Forelimb muscle (tissue), 1 donor: ENCODE measurements around the gene CEBPB. TPM values are rescaled to one million over a fixed set of nuclear protein-coding genes. Genes with fewer than 3 reads are reported as not detected.
"Not testable (repeated sequence)": the region's sequence is repeated elsewhere in the genome, so short reads cannot be mapped to it uniquely, and the experiment has no call there.

Source experiments
- DNase-seq: peaks from one replicate; pipeline ENCODE4 v3.0.0-alpha.2; 2013; ENCODE audit warnings: low read depth
- polyA plus RNA-seq: library from polyadenylated mRNA; unstranded; fragments of 120-200 nt; gene quantifications from one replicate; pipeline ENCODE4 v1.2.1, GENCODE V29; 2013; ENCODE audit not compliant: insufficient read length

CEBPB gene
- polyA plus RNA-seq, 1 donor, result 7.6 TPM

DNA sequence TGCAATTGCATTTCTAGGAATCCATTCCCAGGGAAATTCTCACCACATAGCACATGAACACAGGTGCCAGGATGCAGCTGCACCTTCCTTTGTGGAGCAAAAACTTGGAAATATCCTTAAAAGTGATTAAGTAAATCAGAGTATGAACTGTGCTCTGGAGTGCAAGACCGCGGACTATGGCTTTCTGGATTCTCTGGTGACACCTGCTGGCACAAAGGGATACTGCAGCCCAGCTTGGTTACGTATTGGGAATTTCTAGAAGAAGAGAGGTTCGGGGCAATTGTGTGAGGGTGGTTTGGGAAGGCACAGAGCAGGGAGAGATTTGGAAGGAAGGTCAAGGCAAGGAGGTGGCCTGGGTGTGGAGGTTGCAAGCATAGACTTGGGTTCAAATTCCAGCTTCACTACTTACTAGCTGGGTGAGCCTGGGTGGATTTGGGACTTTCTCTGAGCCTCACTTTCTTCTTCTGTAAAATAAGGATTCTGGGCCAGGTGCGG lies 21.3 kb upstream of the CEBPB start:
- no peak for DNase-seq

GRCh38 chr20:50170549-50171220 lies 19.9 kb upstream of the CEBPB start:
- no peak for DNase-seq

GRCh38 chr20:50172347-50173013 lies 18.1 kb upstream of the CEBPB start:
- no peak for DNase-seq

GRCh38 chr20:50174456-50174855 lies 16.2 kb upstream of the CEBPB start:
- no peak for DNase-seq

GRCh38 chr20:50175938-50176933 lies 14.4 kb upstream of the CEBPB start:
- no peak for DNase-seq

- DNase-seq, result not testable (repeated sequence)
Observed at GRCh38 chr20:50178672-50179071, 12.0 kb upstream of the CEBPB start.

- DNase-seq, result no peak
Observed at GRCh38 chr20:50181344-50181743, 9.3 kb upstream of the CEBPB start.

DNA sequence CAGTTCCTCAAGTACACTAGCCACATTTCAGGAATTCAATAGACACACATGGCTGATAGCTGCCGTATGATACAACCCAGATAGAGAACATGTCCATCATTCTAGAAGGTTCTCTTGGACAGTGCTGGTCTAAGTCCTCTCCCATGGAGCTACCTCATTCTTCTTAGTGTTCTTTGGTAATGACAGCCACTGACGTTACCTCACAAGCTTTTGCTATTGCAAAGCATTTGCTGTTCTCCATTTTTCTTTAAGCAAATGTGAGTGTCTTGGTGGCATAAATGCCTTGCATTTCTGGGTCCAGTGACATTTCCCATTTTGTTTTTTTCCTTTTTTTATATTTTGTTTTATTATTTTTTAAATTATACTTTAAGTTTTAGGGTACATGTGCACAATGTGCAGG lies 8.3 kb upstream of the CEBPB start:
- no peak for DNase-seq

DNA sequence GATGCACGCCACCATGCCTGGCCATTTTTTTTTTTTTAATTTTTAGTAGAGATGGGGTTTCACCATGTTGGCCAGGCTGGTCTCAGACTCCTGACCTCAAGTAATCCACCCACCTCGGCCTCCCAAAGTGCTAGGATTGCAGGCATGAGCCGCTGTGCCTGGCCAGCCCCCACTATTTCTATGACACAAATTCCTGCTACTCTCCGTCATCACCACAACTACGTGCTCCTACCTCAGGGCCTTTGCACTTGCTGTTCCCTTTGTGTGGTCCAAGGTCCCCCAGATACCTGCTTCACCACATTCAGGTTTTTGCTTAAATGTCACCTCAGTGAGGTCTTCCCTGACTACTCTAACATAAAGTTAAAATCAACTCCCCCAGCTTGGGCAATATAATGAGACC lies 5.2 kb upstream of the CEBPB start:
- DNase-seq, result no peak

- peak; percentile 58 for DNase-seq
Observed at GRCh38 chr20:50186151-50186885, 4.3 kb upstream of the CEBPB start.

DNA sequence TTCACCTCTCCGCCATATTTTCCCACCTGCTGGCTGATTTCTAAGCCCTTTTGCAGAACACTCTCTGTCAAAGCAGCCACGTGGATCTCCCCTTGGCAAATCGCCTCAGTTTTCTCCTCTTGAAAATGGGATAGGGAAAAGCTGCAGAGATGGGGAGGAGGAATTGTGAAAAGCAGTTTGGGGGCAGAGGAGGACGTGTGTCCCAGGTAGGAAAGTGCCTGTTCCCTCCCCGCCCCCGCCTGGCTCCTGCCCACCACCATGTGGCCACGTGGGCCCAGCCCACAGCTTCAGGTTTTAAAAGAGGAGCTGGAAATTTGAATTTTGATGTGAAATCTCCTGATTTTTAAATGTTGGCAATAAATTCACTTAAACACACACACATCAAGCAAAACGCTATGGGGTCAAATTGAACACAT lies 3.6 kb upstream of the CEBPB start:
- no peak for DNase-seq

DNA sequence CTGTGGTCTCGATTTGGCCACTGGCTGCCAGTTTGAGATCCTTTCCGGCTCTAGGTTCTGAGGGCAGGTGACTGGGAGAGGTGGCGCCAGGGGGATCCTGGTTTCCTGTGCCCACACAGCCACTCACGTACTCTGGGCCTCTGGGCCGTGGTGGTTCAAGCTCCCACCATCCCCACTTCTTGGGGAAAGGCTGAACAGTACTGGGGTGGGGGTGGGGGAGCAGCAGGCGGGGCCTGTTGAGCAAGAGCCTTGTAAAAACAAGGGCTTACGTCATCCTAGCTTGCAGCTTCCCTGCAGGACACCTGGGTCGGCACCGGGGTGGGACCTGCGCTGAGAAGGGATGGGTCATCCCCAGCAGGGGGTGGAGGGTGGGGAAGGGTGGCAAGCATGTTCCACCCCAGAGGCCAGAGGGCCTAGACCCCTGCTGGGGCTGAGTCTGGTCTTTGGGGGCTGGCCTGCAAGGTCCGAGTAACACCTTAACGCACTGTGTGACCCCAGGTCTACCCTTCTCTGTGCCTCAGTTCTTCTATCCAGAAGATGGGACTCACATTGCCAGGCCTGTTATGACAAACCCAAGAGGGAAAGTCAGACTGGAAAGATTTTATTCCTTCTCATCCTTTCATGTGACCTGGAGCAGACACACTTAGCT lies 3.1 kb upstream of the CEBPB start:
- DNase-seq, result no peak

DNA sequence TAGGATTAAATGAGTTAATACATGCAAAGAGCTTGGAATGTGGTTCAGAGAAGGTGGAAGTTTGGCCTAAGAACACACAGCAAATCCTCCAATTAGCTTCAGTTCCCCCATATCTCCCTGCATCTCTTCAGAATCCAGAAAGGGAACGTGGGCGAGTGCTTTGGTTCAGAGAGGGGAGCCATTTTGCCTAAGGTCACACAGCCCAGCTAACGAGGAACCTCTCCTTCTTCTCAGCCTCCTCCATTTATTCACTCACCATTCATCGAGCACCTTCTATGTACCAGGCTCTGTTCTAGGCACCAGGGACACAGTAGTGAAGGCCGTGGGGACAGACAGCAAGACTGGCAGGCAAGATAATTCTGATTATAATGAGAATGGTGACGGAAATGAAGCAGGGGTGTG lies 2.3 kb upstream of the CEBPB start:
- DNase-seq, result no peak

- no peak for DNase-seq
Observed at GRCh38 chr20:50188879-50189680, 1.6 kb upstream of the CEBPB start.

GRCh38 chr20:50189681-50190250 lies 864 bp upstream of the CEBPB start:
- no peak for DNase-seq

DNA sequence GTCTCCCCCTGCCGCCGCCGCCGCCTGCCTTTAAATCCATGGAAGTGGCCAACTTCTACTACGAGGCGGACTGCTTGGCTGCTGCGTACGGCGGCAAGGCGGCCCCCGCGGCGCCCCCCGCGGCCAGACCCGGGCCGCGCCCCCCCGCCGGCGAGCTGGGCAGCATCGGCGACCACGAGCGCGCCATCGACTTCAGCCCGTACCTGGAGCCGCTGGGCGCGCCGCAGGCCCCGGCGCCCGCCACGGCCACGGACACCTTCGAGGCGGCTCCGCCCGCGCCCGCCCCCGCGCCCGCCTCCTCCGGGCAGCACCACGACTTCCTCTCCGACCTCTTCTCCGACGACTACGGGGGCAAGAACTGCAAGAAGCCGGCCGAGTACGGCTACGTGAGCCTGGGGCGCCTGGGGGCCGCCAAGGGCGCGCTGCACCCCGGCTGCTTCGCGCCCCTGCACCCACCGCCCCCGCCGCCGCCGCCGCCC lies 474 bp downstream of the CEBPB start:
- no peak for DNase-seq

- DNase-seq, result no peak
Observed at GRCh38 chr20:50191544-50192363, 1.1 kb downstream of the CEBPB start.

DNA sequence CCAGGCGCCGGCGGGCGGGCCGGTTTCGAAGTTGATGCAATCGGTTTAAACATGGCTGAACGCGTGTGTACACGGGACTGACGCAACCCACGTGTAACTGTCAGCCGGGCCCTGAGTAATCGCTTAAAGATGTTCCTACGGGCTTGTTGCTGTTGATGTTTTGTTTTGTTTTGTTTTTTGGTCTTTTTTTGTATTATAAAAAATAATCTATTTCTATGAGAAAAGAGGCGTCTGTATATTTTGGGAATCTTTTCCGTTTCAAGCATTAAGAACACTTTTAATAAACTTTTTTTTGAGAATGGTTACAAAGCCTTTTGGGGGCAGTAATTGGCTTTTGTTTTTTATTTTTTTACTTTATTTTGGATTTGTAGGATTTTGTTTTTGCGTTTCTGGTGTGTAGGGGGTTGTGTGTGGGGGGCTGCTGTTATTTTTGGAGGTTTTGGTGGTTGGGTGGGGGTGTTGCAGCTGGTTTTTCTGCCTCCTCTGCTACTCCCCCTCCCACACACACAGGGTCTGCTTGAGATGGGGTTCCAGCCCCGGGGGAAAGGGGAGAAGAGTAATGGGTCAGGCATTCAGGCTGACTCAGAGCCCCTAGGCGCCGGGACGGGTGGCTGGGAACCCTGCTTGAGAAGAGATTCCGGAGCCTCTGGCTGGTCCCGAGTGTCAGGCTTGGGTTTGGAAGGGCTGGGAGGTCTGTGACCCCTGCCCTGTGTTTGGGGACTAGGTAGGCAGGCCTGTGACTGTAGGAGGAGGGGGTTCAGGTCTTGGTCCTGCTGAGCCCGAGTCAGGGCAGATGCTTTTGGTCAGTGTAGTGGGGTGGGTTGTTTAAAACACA lies 2.0 kb downstream of the CEBPB start:
- DNase-seq, result peak; percentile 61
